T-helper 2 cell treated with Interferon-gamma antibody and Interleukin-4, amounts not matched to agents 100 ng/mL and 5 ng/mL, for 36 hours (primary cell): ENCODE results near the gene SPTSSB. TPM values are rescaled to one million over a fixed set of nuclear protein-coding genes. Genes with fewer than 3 reads are reported as not detected.

ENCODE experiments used
- intact Hi-C: fragments of 100-400 bp; cut with micrococcal nuclease; formaldehyde crosslinking; loops from one replicate; pipeline ENCODE4 v1.15.1; 2023
- total RNA-seq: library from RNA; stranded (reverse); gene quantifications from 2 replicates; pipeline ENCODE4 v1.2.3, GENCODE V29; 2022

The SPTSSB gene, protein sequence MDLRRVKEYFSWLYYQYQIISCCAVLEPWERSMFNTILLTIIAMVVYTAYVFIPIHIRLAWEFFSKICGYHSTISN
- not detected in 2 replicates for total RNA-seq

DNA sequence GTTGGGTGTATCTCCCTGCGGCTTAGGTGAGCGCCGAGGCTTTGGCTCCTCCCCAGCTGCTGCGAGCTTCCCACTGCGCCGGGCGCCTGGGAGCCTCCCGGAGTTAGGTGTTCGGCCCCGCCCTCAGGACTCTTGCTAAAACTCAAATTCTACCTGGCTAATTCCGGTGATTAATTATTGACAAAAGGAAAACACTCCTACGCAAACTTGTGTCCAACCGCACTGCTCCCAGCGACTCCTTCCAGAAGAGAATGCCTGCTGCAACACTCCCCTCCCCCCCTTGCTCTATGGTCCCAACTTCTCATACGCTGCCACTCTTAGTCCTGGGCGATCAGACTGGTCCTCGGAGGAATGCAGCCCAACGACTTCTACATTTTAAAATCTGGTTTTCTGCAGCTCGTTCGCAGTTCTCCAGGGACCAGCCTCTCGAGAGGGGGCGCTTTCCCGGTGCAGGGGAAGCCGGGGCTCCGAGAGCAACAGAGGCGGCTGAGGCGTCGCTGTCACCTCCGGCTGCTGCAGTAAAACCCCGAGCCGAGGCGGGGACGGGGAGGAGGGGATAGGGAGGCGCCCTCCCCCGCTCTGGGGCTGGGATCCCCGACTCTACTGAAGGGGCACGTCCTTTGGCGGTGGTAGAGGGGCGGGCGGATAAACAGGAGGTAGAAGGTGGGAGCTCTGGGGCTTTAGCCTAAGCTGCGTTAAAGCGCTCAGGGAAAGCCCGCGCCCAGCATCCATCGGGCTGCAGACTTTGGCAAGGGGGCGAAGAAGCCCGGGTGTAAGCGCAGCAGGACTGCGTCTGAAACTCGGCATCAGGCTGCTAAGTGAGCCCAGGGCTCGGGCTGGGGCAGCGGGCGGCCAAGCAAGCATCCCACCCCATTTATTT is at the start of gene SPTSSB:
Gene SPTSSB (minus strand): TSS at position 77 of the 880 bp plus-strand sequence. CDS start 25,194 bp downstream, outside the sequence.
- intact Hi-C loops: loop anchor here (5.0 kb wide), 1 partner anchor 59 kb away; no protein-coding TSS in a partner anchor

DNA sequence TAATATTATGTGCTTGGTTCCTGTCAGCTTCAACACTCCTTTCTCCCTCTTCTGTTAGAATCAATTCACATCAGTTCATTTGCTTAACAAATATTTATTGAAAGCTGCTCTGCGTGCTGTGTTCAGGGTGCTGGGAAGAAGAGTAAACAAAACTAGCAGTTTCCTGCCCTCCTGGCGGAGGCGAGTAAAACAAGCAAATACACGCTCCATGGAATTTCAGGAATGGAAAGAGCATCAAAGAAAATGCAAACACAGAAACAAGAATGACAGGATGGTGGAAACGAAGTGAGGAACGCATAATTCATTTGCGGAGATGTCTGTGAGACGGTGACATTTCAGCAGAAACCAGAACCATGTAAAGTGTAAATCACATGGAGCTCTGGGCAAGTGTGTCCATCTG is 49.4 kb upstream of the SPTSSB start:
- intact Hi-C loops: loop anchor here (5.0 to 10.0 kb wide), 3 partner anchors 323 to 713 kb away; no protein-coding TSS in a partner anchor

DNA sequence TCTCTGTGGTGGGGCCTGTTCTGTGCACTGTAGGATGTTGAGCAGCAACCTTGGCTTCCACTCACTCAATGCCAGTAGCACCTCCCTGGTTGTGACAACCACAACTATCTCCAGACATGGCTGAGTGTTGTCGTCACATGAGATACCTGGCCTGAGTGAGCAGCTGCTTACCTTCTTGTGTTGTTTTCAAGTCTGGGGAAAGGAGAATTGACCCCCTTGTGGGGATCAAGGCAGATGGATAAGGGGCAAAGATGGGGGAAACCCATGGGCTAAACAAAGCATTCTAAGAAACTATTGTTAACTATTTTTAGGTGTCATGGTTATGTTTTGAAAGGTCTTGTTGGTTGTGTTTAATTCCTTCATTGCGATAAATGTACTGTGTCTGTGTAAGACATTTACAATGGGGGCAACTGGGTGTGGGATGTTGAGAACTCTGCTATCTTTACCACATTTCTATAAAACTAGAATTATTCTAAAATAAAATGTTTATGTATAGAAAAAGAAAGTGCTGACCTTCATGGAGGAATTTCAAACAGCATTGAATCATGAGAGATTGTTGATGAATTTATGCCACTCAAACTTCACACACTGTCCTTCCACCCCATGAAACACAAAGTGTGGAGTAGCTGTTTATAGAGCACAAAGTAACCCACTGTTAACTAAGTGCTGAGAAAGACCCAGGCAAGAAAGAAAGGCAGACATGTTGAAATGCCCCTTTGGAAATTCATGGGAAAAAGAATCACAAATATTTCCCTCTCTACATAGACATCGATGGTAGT is 48.4 kb upstream of the SPTSSB start:
- intact Hi-C loops: loop anchor here (5.0 to 10.0 kb wide), 3 partner anchors 322 to 712 kb away; no protein-coding TSS in a partner anchor

DNA sequence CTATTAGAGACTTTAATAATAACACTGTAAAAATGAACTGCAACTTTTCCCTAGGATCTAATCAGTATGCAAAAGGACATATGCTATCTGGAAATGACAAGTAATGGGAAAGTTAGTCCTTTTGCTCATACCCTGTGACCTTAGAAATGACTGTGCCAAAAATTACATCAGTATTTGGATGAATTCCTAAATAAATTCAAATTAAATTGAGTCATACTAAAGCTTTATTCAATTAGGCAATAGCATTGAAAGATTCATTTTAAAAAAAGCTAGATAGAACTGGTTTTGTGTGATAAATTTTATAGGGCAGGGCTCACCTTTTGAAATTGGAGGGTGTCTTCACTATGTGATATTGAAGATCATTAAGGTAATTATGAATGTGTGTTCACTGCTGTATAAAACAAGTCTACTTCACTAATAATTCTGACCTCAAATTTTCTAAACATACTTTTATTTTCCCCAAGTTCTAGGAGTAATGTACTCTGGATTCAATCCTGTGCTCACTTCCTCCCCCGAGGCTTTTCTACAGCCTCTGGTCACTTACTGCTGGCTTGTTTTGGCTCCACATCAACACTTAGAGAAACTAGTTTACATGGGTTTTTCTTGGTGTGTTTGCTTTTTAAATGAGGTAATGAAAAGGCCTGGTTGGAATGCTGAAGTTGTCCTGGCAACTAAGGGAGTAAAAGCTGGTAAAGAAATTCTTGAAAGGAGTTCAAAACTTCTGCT is 44.4 kb upstream of the SPTSSB start:
- intact Hi-C loops: no loop called here

GRCh38 chr3:161414907-161415306 is 43.6 kb upstream of the SPTSSB start:
- intact Hi-C loops: no loop called here

DNA sequence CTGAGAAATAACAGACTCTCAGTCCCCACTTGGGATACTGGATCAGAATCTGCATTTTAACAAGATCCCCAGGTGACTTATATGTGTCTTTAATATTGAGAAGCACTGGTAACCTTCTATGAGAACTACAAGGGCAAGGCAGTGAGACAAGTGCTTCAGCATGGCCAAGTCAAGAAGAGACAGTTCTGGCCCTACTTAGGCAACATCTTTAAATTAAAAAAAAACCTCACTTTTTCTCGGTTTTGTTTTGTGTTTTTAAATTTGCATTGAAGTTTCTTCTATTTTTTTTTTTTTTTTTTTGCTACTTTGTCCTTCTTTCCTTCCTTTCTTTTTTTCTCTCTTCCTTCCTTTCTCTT is 42.5 kb upstream of the SPTSSB start:
- intact Hi-C loops: no loop called here

DNA sequence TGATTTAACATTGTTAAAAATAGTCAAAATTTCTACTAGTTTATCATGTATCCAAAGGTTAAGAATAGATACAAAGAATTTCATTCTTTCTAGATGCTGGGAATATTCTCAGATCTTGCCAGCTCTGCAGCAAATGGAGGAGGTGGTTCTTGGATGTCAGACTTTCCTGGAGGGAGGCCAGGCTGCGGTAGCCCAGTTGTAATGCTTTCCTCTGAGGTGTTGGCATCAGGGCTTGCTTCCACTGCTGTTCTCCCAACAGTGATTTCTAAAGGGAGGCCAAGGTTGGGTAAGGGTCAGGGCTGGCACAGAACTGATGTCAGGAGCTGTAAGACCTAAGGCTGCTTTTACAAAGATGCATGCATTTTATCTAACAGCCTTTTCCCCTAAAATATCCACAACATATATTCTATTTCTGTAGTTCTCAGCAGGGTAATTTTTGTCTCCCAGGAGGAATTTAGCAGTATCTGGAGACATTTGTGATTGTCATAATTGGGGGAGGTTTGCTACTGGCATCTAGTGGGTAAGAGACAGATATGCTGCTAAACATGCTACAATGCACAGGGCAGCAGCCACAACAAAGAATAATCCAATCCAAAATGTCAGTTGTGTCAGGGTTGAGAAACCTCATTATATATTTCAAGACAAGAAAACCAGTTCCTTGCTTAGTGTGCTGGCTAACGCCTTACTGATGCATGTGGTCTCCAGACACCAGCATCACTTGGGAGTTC is 42.0 kb upstream of the SPTSSB start:
- intact Hi-C loops: no loop called here

DNA sequence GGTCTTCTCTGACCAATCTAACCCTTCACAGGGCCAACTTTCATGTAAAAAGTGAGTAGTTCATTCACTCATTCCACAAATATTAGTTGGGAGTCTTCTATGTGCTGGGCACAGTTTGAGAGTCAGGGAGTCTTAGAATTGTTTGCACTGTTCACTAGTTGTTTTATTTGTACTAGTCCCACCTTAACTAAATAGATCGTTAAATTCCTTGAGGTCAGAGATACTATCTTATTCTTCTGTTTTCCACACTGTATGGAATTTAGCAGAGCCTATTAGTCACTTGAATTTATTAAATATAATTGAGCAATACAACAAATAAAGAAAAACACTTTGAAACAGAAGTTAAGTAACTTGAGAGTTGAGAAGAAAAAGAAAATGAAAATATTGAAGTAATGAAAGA is 40.8 kb upstream of the SPTSSB start:
- intact Hi-C loops: no loop called here

GRCh38 chr3:161409858-161410257 is 38.5 kb upstream of the SPTSSB start:
- intact Hi-C loops: loop anchor here (1.0 to 5.0 kb wide), 2 partner anchors 103 to 137 kb away; no protein-coding TSS in a partner anchor

- intact Hi-C loops: loop anchor here (1.0 to 5.0 kb wide), 2 partner anchors 102 to 136 kb away; no protein-coding TSS in a partner anchor
Observed at GRCh38 chr3:161409069-161409468, 37.8 kb upstream of the SPTSSB start.

DNA sequence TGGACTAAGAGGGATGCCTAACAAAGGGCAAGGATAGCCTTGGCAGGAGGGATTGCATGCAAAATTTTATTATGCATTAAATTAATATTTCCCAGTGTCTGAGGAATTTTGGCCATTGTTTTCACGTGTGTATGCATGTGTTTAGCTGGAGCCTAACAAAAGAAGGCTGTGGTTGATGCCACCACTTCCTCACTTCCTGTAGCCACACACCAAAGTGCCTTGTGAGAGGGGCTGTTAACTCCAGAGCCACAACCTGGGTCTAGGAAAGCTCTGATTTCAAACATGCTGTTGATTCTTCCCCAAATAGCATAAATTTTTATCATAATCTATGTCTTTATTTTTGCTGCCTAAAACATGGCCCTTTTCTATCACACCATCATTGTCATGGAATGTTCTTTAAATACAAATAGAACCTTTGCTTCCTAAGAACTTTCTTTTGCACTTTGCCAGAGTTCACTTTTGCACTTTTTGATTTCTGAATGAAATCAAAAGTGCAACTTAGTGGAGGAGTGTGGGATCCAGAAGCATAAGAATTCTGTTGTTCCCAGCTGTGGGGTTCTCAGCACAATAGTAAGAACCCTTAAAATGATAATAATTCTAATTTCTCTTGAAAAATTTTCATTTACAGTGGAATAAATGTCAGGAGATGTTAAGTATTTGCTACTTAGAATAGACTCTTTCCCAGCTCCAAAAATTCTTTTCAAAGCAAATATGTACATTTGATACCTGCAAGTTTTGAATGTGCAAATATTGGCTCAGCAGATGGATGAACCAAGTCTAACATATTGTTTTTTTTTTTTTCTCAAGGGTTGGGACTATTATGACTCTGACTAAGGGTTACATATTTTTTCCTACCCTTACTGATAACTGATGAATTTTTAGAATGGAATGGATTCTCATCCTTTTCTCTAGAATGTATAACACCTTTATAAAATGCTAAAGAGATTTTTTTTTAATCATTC is 35.6 kb upstream of the SPTSSB start:
- intact Hi-C loops: loop anchor here (5.0 kb wide), 1 partner anchor 100 kb away; no protein-coding TSS in a partner anchor

DNA sequence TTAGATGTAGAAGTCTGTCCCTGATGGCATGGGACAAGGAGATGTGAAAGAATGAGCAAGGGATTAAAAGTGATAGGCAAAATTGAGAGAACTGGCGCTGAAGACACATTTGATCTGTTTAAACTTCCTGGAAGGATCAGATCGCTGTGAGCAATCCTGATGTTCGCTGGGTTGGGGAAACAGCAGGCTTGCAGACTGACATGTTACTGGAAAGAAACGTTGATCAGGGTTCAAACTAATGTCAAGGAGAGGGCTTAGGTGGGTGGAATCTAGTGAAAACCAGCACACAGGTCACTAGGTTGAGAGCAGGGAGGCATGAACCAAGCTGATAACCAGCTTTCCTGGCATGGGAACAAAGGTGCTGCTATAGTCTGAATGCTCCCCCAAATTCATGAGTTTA is 34.5 kb upstream of the SPTSSB start:
- intact Hi-C loops: loop anchor here (5.0 kb wide), 1 partner anchor 99 kb away; no protein-coding TSS in a partner anchor

GRCh38 chr3:161405087-161405486 is 33.8 kb upstream of the SPTSSB start:
- intact Hi-C loops: loop anchor here (5.0 kb wide), 1 partner anchor 98 kb away; no protein-coding TSS in a partner anchor

- intact Hi-C loops: no loop called here
Observed at GRCh38 chr3:161403251-161403650, 31.9 kb upstream of the SPTSSB start.

GRCh38 chr3:161401389-161401788 is 30.1 kb upstream of the SPTSSB start:
- intact Hi-C loops: no loop called here

GRCh38 chr3:161400650-161401049 is 29.3 kb upstream of the SPTSSB start:
- intact Hi-C loops: no loop called here

- intact Hi-C loops: no loop called here
Observed at GRCh38 chr3:161395115-161396012, 24.0 kb upstream of the SPTSSB start.

- intact Hi-C loops: no loop called here
Observed at GRCh38 chr3:161393803-161394202, 22.5 kb upstream of the SPTSSB start.
